HG03025 (cell line): ENCODE measurements around the gene ZHX3.
"Not testable (repeated sequence)": the region's sequence is repeated elsewhere in the genome, so short reads cannot be mapped to it uniquely, and the experiment has no call there.

Experiments used
- ATAC-seq: cut with Tn5 transposase; IDR thresholded peaks from one replicate; pipeline ENCODE4 v1.9.1; 2021; ENCODE audit warnings: mild to moderate bottlenecking, moderate library complexity; ENCODE audit not compliant: unreplicated experiment, low FRiP score

Gene ZHX3

DNA sequence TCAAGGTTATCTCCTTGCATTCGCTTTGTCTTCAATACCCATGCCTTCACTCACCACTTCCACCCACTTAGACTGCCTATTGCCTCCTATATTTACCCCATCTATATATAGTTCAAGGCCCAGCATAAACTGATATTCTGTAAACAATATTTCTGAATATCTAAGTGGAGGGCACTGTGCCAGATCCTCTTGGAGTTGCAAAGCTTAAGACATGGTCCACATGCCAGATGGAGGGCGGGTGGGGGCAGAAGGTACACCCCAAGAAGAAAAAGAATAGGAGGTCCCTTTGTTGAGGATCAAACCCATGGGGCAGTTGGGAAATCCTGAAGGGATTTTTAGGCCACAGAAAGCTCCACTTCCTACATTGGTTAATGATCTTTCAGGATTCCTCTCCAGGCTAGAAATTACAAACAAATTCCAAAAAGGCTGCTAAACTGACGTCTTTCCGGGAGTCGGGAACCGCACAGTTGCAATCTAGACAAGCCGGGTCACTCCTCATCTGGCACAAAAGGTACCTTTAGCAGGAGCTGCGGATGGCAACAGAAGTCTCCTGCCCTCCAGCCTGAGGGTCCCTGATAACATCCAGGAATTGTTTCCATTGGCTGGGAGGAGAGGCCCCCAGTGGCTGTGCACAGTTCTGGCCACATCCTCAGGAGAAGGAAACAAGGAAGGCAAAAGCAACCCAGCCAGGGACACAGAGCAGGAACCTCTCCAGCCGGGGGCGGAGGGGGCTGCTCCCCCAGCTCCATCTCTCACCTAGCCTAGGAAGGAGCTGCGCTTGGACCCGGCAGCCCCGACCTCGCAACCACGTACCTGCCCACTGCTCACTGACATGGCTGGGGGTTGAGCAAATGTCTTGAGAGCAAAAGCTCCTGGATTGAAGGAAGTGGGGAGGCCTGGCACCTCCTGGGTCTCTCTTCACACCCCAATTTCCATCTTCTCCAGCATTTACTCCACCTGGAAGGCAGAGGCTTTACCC is 17.2 kb upstream of the ZHX3 start:
- ATAC-seq: no peak

DNA sequence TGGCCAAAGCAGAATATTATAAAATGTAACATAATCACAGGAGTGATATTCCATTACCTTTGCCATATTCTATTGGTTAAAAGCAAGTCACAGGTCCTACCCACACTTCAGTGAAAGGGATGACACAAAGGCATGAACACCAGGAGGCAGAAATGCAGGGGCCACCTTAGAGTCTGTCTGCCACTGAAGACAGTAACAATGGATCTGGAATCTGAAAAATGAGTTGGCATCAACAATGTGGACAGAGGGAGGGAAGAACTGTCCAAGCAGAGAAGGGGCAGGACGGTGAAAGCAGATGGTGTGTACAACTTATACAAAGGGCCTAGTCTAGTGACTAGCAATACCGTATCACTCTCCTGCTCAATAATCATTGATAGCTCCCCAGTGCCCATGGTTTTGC is 16.5 kb upstream of the ZHX3 start:
- no peak for ATAC-seq

DNA sequence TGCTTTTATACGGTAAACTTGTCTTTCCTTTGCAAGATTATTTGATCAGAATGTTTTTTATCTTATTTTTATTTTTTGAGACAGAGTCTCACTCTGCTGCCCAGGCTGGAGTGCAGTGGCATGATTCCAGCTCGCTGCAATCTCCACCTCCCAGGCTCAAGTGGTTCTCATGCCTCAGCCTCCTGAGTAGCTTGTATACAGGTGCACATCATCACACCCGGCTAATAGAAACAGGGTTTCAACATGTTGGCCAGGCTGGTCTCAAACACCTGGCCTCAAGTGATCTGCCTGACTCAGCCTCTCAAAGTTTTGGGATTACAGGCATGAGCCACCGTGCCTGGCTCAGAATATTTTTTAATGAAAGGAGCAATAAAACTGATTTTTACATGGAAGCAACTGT is 14.2 kb upstream of the ZHX3 start:
- ATAC-seq: no peak

DNA sequence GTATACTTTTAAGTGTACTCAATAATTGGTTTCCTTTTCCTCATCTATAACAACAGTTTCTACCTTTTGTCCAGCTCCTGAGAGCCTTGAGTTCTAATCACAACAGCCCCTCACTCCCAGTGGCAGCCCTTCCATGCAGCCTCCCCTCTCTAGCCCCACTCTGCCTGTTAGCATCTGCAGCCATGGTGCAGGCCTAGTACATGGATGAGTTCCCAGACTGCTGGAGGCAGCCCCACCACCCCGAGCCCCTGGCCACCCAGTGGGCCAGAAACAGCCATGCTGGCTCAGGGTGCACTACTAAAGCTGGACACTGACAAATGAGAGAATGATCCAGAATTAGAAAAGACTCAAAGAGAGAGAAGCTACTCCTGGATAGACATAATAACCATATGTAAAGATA is 13.4 kb upstream of the ZHX3 start:
- no peak for ATAC-seq

DNA sequence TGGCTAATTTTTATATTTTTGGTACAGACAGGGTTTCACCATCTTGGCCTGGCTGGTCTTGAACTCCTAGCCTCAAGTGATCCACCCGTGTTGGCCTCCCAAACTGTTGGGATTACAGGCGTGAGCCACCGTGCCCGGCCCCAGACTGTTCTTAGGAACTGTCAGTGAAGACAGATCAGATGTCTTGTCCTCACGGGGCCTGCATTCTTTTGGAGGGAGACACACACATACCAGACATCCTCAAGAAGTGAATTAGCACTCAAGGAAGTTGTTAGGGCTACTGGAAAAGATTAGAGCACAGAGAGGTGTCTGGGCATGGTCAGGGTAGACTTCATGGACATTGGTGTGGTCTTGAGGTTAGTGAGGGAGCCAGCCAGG is 12.8 kb upstream of the ZHX3 start:
- no peak for ATAC-seq

DNA sequence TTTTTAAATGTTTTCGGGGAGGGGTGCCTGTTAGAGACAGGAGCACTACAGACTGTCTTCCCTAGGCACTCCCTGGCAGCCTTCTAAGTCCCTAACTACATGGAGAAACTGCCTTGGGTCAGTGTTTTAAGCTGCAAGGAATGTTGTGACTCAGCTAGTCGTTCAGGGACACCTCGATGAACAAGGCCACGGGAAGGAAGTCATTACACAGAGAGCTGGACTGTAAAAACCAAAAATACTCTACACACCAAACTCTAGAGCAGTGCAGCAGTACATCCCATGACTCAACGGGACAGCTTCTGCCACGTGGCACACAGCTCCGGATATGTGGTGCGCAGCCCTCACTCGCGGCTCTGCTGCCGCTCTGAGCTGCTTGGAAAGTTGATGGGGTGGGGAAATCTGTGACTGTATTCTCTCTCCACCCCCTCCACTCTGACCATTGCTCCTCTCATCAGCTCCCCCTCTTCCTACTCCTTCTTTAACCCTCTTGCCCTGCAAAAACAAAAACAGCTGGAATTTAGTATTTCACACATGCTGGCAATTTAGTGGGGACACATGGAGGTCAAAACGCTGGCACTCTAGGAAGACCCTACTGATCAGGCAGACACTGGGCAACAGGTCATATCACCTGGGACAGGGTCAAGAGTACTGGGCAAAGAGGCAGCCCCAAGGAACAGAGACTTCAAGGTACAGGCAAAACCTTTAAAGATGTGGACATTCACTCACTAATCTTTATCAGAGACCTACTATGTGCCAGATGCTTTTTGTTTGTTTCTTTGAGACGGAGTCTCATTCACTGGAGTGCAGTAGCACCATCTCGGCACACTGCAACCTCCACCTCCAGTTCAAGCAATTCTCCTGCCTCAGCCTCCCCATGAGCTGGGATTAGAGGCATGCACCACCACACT is 12.2 kb upstream of the ZHX3 start:
- ATAC-seq: peak; percentile 55

DNA sequence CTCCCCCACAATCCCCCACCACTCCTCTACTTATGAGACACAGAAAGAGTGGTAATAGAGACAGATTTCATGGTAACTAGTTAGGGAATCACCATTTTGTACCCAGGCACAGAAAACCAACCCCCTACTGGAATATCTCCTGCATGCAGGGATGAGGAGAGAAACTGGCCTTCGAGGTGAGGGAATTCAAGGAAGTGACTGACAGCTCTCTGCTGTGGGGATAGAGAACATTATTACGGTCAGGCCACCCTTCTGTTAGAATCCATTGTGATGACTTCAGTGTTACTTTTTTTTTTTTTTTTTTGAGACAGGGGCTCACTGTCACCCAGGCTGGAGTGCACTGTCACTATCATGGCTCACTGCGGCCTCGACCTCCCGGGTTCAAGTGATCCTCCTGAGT is 9.6 kb upstream of the ZHX3 start:
- ATAC-seq: no peak

DNA sequence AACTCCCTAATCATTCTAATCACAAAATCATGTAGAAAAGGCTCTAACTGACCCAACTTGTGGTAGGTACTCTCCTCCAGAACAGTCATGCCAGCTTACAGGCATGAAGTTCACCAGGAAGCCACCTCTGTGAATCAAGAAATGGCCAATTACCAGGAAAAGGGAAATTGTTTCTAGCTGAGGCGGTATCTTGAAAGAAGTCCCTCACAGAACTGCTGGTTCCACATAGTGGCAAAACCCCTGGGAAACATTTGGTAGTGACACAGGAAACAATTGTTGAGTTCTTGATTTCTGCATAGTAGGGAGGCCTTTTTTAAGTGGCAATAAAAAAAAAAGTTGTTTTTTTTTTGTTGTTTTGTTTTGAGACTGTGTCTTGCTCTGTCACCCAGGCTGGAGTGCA is 3.4 kb upstream of the ZHX3 start:
- no peak for ATAC-seq

DNA sequence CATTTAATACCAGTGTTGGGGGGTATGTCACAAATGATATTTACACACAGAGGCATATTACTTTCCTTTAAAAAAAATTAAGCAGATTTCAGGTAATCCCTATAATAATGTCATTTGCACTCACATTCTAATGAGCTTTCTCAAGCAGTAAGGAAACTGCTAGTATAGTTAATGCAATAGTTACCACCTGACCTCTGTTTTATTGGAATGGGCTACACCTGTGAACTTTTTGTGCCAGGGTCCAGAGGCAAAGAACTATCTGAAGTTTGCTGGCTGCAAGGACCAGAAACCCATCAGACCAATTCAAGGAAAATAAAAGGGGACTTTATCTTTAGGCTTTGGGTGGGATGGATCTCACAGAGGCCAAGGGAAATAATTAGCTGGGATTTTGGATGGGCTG is 2.9 kb upstream of the ZHX3 start:
- ATAC-seq: no peak

DNA sequence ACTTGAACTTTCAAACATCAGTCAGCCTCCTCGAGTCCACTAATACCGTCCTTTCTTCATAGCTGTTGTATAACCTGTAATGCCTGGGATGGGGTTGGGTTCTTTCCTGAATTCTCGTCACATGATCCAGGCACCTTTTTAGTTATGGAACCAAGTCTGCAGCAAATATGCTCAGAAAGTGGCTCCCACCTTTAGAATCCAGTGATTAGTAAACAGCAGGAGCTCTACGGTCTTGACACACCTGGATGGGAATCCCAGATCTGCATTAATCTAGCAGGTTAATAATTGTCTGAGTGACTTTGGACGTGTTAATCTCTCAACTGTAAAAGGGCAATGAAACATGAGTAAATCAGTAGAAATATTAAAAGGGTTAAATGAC is 729 bp upstream of the ZHX3 start:
- ATAC-seq: no peak

DNA sequence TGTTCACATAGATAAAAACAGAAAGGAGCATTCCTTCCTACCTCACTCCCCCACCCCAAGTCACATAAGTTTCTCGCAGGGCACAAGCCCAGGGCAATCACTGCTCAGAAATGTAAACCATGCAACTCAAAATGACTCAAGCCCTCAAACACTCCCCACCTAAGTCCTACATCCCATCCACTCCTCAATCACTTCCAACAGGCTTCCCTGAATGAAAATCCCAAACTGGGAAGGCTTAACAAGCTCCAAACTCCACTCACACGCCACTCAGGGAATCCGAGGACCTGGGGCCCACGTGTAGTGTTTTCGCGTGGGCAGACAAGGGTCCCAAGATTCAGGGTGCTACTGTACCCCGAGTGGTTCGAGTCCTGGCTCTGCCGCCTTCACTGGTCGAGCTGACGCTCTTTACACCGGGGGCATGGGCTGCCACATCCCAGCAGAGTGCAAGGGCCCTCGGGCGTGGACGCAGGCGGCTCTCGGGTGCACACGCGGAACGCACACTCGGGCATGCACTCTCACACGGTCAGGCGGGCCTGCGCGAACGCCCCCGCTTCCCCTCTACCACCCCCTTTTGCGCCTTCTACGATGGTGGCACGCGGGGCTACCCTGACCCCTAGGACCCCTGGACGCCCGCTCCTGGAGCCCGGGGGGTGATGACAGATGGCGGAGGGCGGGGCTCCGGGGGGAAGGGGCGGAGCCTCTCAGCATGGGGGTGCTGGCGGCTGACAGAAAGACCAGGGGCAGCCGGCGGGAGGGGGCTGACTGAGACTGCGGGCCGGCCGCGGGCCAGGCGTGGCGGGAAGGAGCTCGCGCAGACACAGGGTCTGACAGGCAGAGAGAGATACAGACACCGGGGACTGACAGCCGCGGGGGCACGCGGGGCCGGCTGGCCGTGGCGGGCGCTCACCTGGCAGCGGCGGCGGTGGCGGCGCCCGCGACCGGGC is 657 bp downstream of the ZHX3 start:
- peak; percentile 47 for ATAC-seq

DNA sequence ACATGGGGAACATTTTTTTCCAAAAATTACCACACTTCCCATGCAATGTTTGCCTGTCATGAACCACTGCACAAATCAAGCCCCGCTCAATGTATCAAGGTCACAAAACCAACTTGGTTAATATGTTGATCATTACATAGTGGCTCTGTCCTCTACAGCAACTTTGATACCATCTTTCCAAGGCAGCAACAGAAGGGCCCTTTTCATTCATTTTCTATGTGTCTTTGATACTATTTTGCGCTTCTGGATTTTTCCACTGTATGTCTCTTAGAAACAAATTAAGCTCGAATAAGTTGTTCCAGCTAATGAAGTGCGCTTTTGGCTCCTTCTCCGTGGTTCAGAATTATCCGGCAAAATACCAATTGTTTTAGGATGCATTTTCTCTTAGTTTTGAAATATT is 1.5 kb downstream of the ZHX3 start:
- no peak for ATAC-seq

DNA sequence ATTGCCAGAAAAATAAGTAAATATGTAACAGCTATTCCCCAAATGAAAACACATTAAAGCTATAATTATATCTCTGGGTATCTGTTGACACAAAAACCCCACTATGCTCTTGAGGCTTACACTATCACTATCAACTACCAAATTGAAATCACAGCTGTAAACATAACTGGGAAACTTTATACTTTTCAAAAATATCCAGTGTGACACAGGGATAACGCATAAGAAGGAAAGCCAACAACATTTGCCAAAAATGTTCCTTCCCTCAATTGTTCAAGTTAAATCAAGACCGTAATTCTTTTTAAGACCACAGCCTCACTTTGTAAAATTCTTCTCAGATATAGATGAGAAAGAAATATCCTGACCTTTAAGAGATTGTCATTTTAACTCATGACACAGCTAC is 3.1 kb downstream of the ZHX3 start:
- ATAC-seq: no peak

DNA sequence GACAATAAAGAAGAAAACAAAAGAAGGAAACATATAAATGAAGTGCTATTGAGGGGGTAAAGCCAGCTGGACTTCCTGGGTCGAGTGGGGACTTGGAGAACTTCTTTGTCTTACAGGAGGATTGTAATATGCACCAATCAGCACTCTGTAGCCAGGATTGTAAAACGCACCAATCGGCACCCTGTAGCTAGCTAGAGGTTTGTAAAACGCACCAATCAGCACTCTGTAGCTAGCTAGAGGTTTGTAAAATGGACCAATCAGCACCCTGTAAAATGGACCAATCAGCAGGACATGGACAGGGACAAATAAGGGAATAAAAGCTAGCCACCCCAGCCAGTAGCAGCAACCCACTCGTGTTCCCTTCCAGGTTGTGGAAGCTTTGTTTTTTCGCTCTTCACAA is 5.5 kb downstream of the ZHX3 start:
- not testable (repeated sequence) for ATAC-seq

DNA sequence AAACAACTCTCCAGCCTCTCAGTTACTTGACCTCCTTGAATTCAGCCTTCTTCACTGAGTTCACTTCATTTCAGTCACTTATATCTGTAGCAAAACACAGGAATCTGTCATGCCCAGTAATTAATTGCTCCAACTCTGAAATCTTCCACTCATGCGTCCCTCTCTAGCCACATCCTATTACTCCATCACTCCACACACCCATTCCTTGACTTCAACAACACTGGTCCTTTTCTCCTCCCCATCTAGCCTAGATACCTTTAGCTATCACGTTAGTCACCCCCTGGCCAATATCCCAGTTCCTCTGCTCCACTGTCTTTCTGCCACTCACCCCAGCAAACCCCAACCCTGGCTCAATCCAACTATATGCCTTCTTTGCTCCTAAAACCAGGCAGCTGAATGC is 7.7 kb downstream of the ZHX3 start:
- no peak for ATAC-seq

DNA sequence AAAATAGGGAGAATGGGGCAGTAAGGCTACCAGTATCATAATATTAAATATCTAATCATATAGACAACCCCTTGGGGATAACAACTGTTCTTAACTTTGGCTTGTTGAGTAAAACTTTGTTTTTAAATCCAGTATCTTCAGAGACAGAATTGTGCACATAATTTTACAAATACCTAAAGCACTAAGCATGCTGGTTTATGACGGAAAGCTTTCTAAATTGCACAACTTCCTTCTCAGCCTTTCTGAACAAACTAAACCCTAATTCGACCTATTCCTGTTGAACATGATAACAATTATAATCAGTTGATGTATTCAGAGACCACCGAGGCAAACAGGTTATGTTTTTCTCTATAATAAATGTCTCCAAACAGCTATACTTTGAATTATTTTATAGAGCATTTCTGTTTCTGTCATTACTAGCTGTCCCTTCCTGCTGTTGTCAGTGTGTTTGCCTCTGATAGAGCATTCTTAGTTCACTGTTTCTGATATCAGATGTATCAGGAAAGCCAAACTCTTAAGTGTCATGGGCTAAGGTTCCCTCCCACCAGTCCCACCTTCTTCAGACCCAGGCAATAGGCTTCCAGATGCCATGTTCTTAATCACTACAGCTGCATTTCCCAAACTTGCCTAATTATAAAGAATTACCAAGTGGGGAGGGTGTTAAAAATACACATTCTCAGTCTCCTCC is 8.7 kb downstream of the ZHX3 start:
- ATAC-seq: no peak

DNA sequence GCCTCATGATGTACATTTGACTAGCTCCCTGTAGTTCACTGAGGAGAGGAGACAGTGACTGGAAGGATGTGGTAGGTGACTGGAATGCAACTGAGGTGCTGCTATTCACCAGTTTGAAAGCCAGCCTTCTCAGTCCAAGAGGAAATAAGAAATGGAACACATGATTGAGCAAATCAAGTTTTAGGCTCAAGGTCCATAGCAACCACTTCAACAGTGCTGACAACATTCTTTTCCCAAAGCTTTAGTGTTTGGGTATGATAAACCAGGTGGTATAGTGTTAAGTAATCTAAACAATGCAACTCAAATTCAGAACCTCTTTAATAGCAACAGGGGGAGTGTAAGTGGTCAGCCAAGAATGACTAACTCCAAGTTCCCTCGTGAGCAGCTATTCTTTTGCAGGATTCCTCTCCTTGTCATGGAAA is 9.2 kb downstream of the ZHX3 start:
- no peak for ATAC-seq

DNA sequence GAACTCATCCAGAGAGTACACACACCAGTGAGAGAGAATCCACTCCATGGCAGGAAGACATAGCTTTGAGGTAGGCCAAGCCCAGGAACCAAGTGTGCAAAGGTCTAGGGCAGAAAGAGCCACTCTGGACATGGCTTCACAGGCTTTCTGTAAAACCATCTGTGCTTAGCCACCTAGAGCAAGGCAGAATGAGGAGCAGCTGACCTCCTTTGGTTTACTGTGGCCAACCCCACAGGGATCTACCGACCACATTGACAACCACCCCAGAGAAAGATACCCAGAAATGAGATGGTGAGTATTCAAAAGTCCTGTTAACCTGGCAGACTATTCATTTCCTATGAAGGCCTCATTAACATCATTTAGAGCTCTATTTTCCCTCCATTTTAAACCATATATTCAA is 10.5 kb downstream of the ZHX3 start:
- ATAC-seq: no peak

DNA sequence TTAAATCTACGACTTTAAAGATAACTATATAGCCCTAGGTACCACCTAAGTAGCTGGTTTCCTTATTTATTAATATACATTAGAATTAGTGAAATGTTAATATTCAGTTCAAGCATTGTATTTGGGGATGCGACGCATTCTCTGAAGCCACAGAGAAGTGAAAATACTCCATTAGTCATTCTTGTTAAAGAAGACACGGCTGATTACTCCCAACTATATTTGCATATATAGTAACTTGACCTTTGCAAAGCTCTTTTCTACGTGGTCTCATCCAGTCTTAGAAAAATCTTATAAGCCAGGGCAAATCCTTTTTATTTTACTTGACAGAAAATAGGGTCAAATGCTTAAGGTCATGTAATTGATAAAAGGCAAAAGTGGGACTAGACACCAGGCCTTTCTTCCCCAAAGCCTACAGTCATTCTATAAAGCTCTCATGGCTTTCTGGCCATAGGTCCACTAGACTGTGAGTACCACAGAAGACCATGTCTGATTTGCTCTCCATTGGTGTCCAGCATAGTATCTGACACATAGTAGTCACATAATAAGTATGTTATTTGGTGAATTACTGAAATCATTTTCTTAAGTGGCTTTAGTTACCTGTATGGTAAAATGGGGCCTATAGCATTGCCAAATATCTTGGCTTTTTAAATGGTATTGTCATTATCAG is 11.3 kb downstream of the ZHX3 start:
- peak; percentile 60 for ATAC-seq
